H1 (cell line): ENCODE measurements around the gene KRT3. TPM values are rescaled to one million over a fixed set of nuclear protein-coding genes. Genes with fewer than 3 reads are reported as not detected.

Experiments used
- CHD7 ChIP-seq: fragments of 300-600 bp; sonication (generic); IDR thresholded peaks from 2 replicates; pipeline ENCODE4 v1.7.1; 2012; ENCODE audit warnings: low read length, moderate library complexity, mild to moderate bottlenecking, inconsistent platforms; ENCODE audit not compliant: insufficient replicate concordance
- CREB1 ChIP-seq: IDR thresholded peaks from 2 replicates; pipeline ENCODE4 v1.6.1; 2012; ENCODE audit warnings: inconsistent platforms
- EP300 ChIP-seq, 2 experiments: IDR thresholded peaks; 1 replicate in 1 of 2; 2 replicates in 1 of 2; pipeline ENCODE4 v1.6.1; 2011 to 2012; ENCODE audit warnings: low read depth in 2 of 2, low read length in 2 of 2, mild to moderate bottlenecking in 2 of 2, borderline replicate concordance in 1 of 2, inconsistent platforms in 1 of 2, moderate library complexity in 1 of 2
- KDM1A ChIP-seq: fragments of 200-600, 300-600 bp; sonication (generic); IDR thresholded peaks from 2 replicates; pipeline ENCODE4 v1.7.1; 2016; ENCODE audit warnings: mild to moderate bottlenecking, low read length, borderline replicate concordance
- KDM5A ChIP-seq: fragments of 200-600 bp; IDR thresholded peaks from 2 replicates; pipeline ENCODE4 v1.7.1; 2012; ENCODE audit warnings: mild to moderate bottlenecking, low read length, inconsistent platforms, mixed read lengths
- NRF1 ChIP-seq: IDR thresholded peaks from 2 replicates; pipeline ENCODE4 v1.6.1; 2011; ENCODE audit warnings: mild to moderate bottlenecking, low read depth, low read length, improper control_type of control experiment
- RAD21 ChIP-seq, 2 experiments: IDR thresholded peaks in 1 of 2; conservative IDR thresholded peaks in 1 of 2; 2 replicates each; pipeline ENCODE4 v1.6.1; 2011; ENCODE audit warnings: low read depth in 2 of 2, low read length in 2 of 2, improper control_type of control experiment in 1 of 2, inconsistent platforms in 1 of 2, mild to moderate bottlenecking in 1 of 2, moderate library complexity in 1 of 2
- SIRT6 ChIP-seq: IDR thresholded peaks from one replicate; pipeline ENCODE4 v1.7.1; 2012; ENCODE audit warnings: low read length, inconsistent platforms
- SIX5 ChIP-seq: IDR thresholded peaks from 2 replicates; pipeline ENCODE4 v1.6.1; 2011; ENCODE audit warnings: mild to moderate bottlenecking, low read depth, low read length
- USF2 ChIP-seq: IDR thresholded peaks from 2 replicates; pipeline ENCODE4 v1.6.1; 2011; ENCODE audit warnings: low read length, improper control_type of control experiment
- YY1 ChIP-seq: IDR thresholded peaks from 2 replicates; pipeline ENCODE4 v1.6.1; 2011; ENCODE audit warnings: low read depth, mild to moderate bottlenecking, low read length
- polyA plus RNA-seq, 7 experiments: library from polyadenylated mRNA; depleted of rRNA in 3 of 7; stranded (reverse) in 5 of 7; unstranded in 2 of 7; fragments of >200 nt in 5 of 7; fragments of 200-250 nt in 2 of 7; gene quantifications; 1 replicate in 5 of 7; 2 replicates in 1 of 7; 4 replicates in 1 of 7; pipeline versions ENCODE4 v1.2.1 to v1.2.3, GENCODE V29; 2011 to 2013; ENCODE audit warnings: missing spikeins in 2 of 7, mixed read lengths in 2 of 7
- total RNA-seq: library from RNA; stranded (reverse); fragmentation: NEBNext Ultra II Directional; extraction: Animal tissue kit (Norgen Biotek cat#: 25700); gene quantifications from 2 replicates; pipeline ENCODE4 v1.2.1, GENCODE V29; 2021

KRT3 gene
- total and polyA plus RNA-seq, 2 of the 8 experiments (the other 6 are each of a cell fraction or from before 2014, with no cell fraction given): not detected

GRCh38 chr12:52825961-52826360, 30.0 kb upstream of the KRT3 start (continued):
- TF ChIP-seq CHD7 (no peak), USF2 (no peak), RAD21 (IDR thresholded peaks at IDR 0.05 in 1 of 2, conservative IDR thresholded peaks at IDR 0.05 in 1 of 2; ENCODE audit: low read depth in 2 of 2, low read length in 2 of 2) (no peak), EP300 (IDR thresholded peaks at IDR 0.05; ENCODE audit: borderline replicate concordance in 1 of 2, low read depth in 2 of 2, low read length in 2 of 2) (no peak), CREB1 (no peak), NRF1 (no peak), YY1 (no peak), SIX5 (no peak), KDM1A (no peak), KDM5A (no peak), SIRT6 (no peak)
